ENCODE data around the gene FOXQ1.

FOXQ1 gene

DNA sequence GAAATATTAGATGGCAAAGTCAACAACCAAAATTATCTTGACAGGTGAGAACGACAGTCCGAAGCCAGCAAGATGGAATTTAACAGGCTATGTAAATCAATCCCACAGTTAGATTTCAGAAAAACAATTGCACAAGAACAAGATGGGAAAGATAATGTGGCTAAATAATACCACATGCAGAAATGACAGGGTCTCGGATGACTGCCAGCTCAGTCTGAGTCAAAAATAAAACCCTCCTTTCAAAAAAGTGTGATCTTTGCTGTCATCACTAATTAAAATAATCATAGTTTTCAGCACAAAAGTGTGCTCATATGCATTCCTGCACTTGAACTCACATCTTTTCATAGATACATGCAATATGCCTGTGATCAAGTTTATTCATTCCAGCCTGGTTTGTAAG lies 25.9 kb downstream of the FOXQ1 start:
- TF ChIP-seq, protein P1, sequence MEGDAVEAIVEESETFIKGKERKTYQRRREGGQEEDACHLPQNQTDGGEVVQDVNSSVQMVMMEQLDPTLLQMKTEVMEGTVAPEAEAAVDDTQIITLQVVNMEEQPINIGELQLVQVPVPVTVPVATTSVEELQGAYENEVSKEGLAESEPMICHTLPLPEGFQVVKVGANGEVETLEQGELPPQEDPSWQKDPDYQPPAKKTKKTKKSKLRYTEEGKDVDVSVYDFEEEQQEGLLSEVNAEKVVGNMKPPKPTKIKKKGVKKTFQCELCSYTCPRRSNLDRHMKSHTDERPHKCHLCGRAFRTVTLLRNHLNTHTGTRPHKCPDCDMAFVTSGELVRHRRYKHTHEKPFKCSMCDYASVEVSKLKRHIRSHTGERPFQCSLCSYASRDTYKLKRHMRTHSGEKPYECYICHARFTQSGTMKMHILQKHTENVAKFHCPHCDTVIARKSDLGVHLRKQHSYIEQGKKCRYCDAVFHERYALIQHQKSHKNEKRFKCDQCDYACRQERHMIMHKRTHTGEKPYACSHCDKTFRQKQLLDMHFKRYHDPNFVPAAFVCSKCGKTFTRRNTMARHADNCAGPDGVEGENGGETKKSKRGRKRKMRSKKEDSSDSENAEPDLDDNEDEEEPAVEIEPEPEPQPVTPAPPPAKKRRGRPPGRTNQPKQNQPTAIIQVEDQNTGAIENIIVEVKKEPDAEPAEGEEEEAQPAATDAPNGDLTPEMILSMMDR (IDR thresholded peaks at IDR 0.05) = no peak

DNA sequence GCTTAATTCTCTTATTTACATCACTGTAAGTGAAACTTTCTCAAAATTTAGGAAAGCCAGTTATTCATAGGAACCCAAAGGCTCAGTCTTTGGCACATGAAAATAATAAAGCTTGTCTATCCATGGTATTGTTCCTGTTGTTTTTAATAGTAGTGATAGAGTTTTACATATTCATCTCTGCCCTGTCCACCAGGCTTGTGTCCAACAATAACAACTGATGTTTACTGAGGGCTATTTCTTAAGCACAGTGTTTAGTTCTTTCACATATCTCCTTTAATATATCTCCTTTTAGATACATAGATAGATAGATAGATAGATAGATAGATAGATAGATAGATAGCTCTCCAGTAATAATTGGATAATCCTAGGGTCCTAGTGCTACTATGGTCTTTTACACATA lies 34.2 kb downstream of the FOXQ1 start:
- TF ChIP-seq, protein P1 (IDR thresholded peaks at IDR 0.05) = no peak

DNA sequence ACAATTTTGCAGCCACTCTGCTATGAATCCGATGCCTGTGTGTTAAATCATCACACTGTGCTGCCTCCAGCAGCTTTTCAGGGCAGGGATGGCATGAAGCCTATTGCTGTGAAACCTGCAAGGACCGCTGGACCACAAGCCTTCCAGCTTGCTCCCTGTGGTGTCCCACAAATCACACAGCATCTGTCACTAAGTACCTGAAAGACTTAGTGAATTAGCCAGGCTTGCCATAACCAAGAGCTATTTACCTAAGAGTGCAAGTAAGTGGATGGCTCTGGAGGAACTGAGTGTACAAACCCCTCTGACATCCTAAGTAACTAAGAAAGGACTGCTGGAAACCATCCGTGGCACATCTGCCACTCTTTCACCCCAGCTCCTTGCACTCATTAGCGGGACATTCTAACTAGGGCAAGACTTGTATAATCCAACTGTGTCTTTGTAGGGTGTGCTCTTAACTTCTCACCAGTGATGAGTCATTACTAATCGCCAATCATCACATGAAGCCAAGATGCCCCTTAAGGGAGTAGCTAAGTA lies 34.7 kb downstream of the FOXQ1 start:
- TF ChIP-seq, protein P1 (IDR thresholded peaks at IDR 0.05) = no peak

DNA sequence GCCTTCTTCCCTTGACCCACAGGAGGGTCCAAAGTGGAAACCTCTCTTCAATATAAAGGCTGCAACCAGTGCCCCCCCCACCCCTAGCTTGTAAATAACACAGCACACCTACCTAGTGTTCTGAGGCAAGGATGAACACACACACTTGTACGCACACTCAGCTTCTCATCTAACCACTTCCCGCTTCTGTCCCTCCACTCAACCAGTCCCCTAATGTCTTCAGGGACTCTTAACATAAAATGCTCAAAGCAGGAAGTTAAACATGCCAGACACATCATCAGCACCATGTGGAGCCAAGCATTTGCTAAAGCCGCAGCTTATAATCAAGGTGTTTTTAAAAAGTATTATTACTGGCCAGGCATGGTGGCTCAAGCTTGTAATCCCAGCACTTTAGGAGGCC lies 35.3 kb downstream of the FOXQ1 start:
- TF ChIP-seq, protein P1 (IDR thresholded peaks at IDR 0.05) = no peak

DNA sequence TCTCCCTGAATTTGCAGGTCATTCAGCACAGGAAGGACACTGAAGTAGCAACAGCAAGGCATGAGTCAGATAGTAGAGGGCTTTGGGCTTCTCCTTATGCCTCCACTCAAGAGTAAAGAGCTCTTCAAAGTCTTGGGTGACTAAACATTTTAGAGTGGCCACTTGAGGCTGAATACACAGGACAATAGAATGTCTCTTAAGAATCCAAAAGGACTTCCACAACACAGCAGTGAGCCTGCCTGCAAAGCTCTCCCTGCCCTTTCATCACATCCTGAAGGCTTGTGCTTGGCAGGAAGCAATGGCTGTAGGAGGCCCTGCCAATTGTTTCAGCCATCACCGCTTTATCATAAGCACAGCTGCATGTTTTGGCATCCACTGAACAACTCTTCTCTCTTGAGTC lies 36.8 kb downstream of the FOXQ1 start:
- TF ChIP-seq, protein P1 (IDR thresholded peaks at IDR 0.05) = no peak

DNA sequence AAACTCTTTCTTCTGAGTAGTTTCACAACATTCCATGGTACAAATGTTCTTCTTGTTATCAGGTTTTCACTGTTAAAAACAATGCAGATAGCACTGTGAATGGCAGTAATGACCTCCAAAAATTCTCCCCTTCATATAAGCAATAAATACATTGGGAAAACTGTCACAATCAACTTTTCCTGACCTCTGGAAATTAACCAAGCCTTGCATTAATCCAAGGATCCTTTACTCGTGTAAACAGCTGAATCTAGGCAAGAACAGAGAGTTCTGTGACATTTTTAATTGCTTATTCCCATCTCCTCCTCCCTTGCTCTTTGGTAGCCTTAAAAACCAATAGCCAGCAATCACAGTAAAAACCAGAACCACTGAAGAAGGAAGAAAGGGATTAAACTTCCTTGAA lies 37.8 kb downstream of the FOXQ1 start:
- TF ChIP-seq, protein P1 (IDR thresholded peaks at IDR 0.05) = no peak

DNA sequence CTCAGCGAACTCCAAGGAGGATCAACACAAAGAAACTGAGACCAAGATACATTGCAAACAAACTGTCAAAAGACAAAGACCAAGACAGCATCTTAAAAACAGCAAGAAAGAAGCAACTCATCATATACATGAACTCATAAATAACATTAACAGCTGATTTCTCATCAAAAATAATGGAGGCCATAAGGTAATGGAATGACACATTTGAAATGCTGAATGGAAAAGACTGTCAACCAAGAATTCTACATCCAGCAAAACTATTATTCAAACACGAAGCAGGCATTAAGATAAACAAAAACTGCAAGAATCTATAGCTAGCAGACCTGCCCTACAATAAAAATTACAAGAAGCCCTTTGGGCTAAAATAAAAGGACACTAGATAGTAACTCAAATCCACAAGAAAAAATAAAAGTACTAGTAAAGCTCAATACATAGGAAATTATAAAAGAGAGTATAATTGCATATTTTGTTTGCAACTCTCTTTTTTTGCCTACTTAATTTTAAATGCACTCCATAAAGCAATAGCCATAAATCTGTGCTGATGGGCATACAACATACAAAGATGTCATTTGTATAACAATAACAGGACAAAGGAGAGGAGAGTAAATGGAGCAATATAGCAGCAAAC lies 39.6 kb downstream of the FOXQ1 start:
- TF ChIP-seq, protein P1 (IDR thresholded peaks at IDR 0.05) = no peak

DNA sequence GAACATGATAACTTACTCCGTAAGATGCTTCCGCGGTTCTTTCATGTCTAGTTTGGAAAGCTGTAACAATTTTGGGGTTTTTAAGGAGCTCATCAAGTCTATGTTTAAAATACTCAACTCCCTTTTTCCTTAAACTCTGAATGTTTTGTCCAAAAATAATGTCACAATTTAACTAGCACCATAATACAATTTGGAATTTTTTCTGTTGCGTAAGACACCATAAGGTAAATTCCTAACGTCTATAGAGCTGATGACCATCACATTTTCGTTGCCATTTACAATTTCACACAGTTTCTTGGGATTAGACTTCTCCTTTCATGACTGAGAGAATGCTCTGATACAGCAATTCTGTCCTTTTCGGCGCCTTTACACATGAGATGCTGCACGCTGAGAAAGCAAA lies 50.7 kb downstream of the FOXQ1 start:
- TF ChIP-seq, protein P1 (IDR thresholded peaks at IDR 0.05) = no peak
